ENCODE data around the gene PTGES2.
"Not testable (repeated sequence)": the region's sequence is repeated elsewhere in the genome, so short reads cannot be mapped to it uniquely, and the experiment has no call there.

The PTGES2 gene

GRCh38 chr9:128136816-128137793, 9.6 kb upstream of the PTGES2 start:
- H3K27ac ChIP-seq (ENCODE audit: low read length): no peak overlapping the region
- H3K79me2 ChIP-seq (ENCODE audit: low read length): no peaks in the 10 kb centered on the region
- H3K9me3 ChIP-seq (ENCODE audit: insufficient read depth, low read length): no peaks in the 10 kb centered on the region
- H4K20me1 ChIP-seq (ENCODE audit: insufficient read depth, low read length): no peaks in the 10 kb centered on the region
- no peak overlapping the region for H3K4me2 ChIP-seq (ENCODE audit: low read length)
- no peak overlapping the region for H2AFZ ChIP-seq (ENCODE audit: low read depth, low read length)
- no peak overlapping the region for H3K9ac ChIP-seq (ENCODE audit: low read length)
- H3K27me3 ChIP-seq (ENCODE audit: low read depth, low read length): peaks cover 12% of the 10 kb centered on the region
- no peaks in the 10 kb centered on the region for H3K36me3 ChIP-seq (replicated peaks; ENCODE audit: low read depth, low read length)
- no peaks in the 10 kb centered on the region for H3K4me1 ChIP-seq (ENCODE audit: low read length)
- H3K4me3 ChIP-seq (ENCODE audit: low read length): no peak overlapping the region
- TF ChIP-seq EZH2phosphoT487 (IDR thresholded peaks at IDR 0.05; ENCODE audit: low read depth) (no peak), CTCF (IDR thresholded peaks at IDR 0.05; ENCODE audit: low read depth, low read length) (no peak)

GRCh38 chr9:128135561-128135960, 8.0 kb upstream of the PTGES2 start:
- not testable (repeated sequence) for H4K20me1 ChIP-seq (ENCODE audit: insufficient read depth, low read length); H3K4me1 ChIP-seq (ENCODE audit: low read length); H3K79me2 ChIP-seq (ENCODE audit: low read length); H3K9ac ChIP-seq (ENCODE audit: low read length); H3K4me3 ChIP-seq (ENCODE audit: low read length); H2AFZ ChIP-seq (ENCODE audit: low read depth, low read length); H3K9me3 ChIP-seq (ENCODE audit: insufficient read depth, low read length); H3K27ac ChIP-seq (ENCODE audit: low read length); H3K4me2 ChIP-seq (ENCODE audit: low read length); H3K36me3 ChIP-seq (replicated peaks; ENCODE audit: low read depth, low read length)
- H3K27me3 ChIP-seq (ENCODE audit: low read depth, low read length): peaks cover 21% of the 10 kb centered on the region

- not testable (repeated sequence) for H3K9ac ChIP-seq (ENCODE audit: low read length); H3K9me3 ChIP-seq (ENCODE audit: insufficient read depth, low read length); H2AFZ ChIP-seq (ENCODE audit: low read depth, low read length); H3K36me3 ChIP-seq (replicated peaks; ENCODE audit: low read depth, low read length); H4K20me1 ChIP-seq (ENCODE audit: insufficient read depth, low read length); H3K27ac ChIP-seq (ENCODE audit: low read length); H3K4me2 ChIP-seq (ENCODE audit: low read length); H3K79me2 ChIP-seq (ENCODE audit: low read length); H3K4me1 ChIP-seq (ENCODE audit: low read length); H3K4me3 ChIP-seq (ENCODE audit: low read length)
- peaks cover 21% of the 10 kb centered on the region for H3K27me3 ChIP-seq (ENCODE audit: low read depth, low read length)
These were observed 4.6 kb upstream of the PTGES2 start for GRCh38 chr9:128132139-128132538.

- H3K36me3 ChIP-seq (replicated peaks; ENCODE audit: low read depth, low read length); H3K27ac ChIP-seq (ENCODE audit: low read length); H3K9me3 ChIP-seq (ENCODE audit: insufficient read depth, low read length); H3K4me2 ChIP-seq (ENCODE audit: low read length); H3K4me3 ChIP-seq (ENCODE audit: low read length); H3K4me1 ChIP-seq (ENCODE audit: low read length); H2AFZ ChIP-seq (ENCODE audit: low read depth, low read length); H4K20me1 ChIP-seq (ENCODE audit: insufficient read depth, low read length); H3K9ac ChIP-seq (ENCODE audit: low read length): not testable (repeated sequence)
- H3K27me3 ChIP-seq (ENCODE audit: low read depth, low read length): peaks cover 21% of the 10 kb centered on the region
- peaks cover 15% of the 10 kb centered on the region for H3K79me2 ChIP-seq (ENCODE audit: low read length)
These were observed 3.8 kb upstream of the PTGES2 start for GRCh38 chr9:128131346-128131745.

GRCh38 chr9:128130651-128131050, 3.1 kb upstream of the PTGES2 start:
- not testable (repeated sequence) for H3K9me3 ChIP-seq (ENCODE audit: insufficient read depth, low read length); H3K4me2 ChIP-seq (ENCODE audit: low read length); H3K27ac ChIP-seq (ENCODE audit: low read length); H3K9ac ChIP-seq (ENCODE audit: low read length); H3K36me3 ChIP-seq (replicated peaks; ENCODE audit: low read depth, low read length); H2AFZ ChIP-seq (ENCODE audit: low read depth, low read length); H4K20me1 ChIP-seq (ENCODE audit: insufficient read depth, low read length); H3K4me3 ChIP-seq (ENCODE audit: low read length)
- Histone ChIP-seq H3K79me2 (ENCODE audit: low read length) (peaks cover 22% of the 10 kb centered on the region), H3K4me1 (ENCODE audit: low read length) (peaks cover 11% of the 10 kb centered on the region), H3K27me3 (ENCODE audit: low read depth, low read length) (peaks cover 21% of the 10 kb centered on the region)

- Histone ChIP-seq H3K79me2 (ENCODE audit: low read length) (peaks cover 28% of the 10 kb centered on the region), H3K4me1 (ENCODE audit: low read length) (peaks cover 16% of the 10 kb centered on the region), H3K27me3 (ENCODE audit: low read depth, low read length) (peaks cover 21% of the 10 kb centered on the region)
- H3K4me2 ChIP-seq (ENCODE audit: low read length); H3K36me3 ChIP-seq (replicated peaks; ENCODE audit: low read depth, low read length); H3K4me3 ChIP-seq (ENCODE audit: low read length); H3K9ac ChIP-seq (ENCODE audit: low read length); H3K27ac ChIP-seq (ENCODE audit: low read length); H3K9me3 ChIP-seq (ENCODE audit: insufficient read depth, low read length); H4K20me1 ChIP-seq (ENCODE audit: insufficient read depth, low read length); H2AFZ ChIP-seq (ENCODE audit: low read depth, low read length): not testable (repeated sequence)
- 0 out of 2 replicates have a peak, but pooled peaks have one; percentile 9 for TF ChIP-seq CTCF (IDR thresholded peaks at IDR 0.05; ENCODE audit: low read depth, low read length)
These were observed 2.6 kb upstream of the PTGES2 start for GRCh38 chr9:128129976-128130590.

All from OCI-LY3 (cell line).